ENCODE results near the gene BNIP5.

BNIP5 gene

GRCh38 chr6:36301085-36301658 lies 35.5 kb downstream of the BNIP5 start:
- ChIA-PET POLR2A (no interaction called here), CTCF (interaction anchor here (0.7 to 14.2 kb wide), 6 partner anchors 9 to 59 kb away, joined by 3 to 227 read pairs (median 4); no protein-coding TSS in a partner anchor)
- TF ChIP-seq CTCF (IDR thresholded peaks at IDR 0.05; ENCODE audit: control extremely low read depth, extremely low read depth, low read depth, missing control alignments): no peak
- DNase-seq (ENCODE audit: extremely low spot score): no peak

GRCh38 chr6:36298027-36298426 lies 38.7 kb downstream of the BNIP5 start:
- DNase-seq (ENCODE audit: extremely low spot score): no peak
- CTCF ChIA-PET: interaction anchor here (1.2 kb wide), 1 partner anchor 20 kb away, joined by 3 read pairs; no protein-coding TSS in a partner anchor
- TF ChIP-seq CTCF (IDR thresholded peaks at IDR 0.05; ENCODE audit: control extremely low read depth, extremely low read depth, low read depth, missing control alignments): no peak
- POLR2A ChIA-PET: no interaction called here

GRCh38 chr6:36297511-36297910 lies 39.2 kb downstream of the BNIP5 start:
- TF ChIP-seq CTCF (IDR thresholded peaks at IDR 0.05; ENCODE audit: control extremely low read depth, extremely low read depth, low read depth, missing control alignments): no peak
- DNase-seq (ENCODE audit: extremely low spot score): no peak
- CTCF ChIA-PET: interaction anchor here (1.2 to 2.3 kb wide), 4 partner anchors 8 to 43 kb away, joined by 3 to 10 read pairs (median 6); no protein-coding TSS in a partner anchor
- POLR2A ChIA-PET: no interaction called here

GRCh38 chr6:36297051-36297450 lies 39.6 kb downstream of the BNIP5 start:
- ChIA-PET CTCF (interaction anchor here (1.0 to 2.3 kb wide), 5 partner anchors 8 to 44 kb away, joined by 3 to 10 read pairs (median 4); no protein-coding TSS in a partner anchor), POLR2A (no interaction called here)
- no peak for TF ChIP-seq CTCF (IDR thresholded peaks at IDR 0.05; ENCODE audit: control extremely low read depth, extremely low read depth, low read depth, missing control alignments)
- no peak for DNase-seq (ENCODE audit: extremely low spot score)

- no peak for DNase-seq (ENCODE audit: extremely low spot score)
- ChIA-PET POLR2A (no interaction called here), CTCF (interaction anchor here (0.7 to 2.3 kb wide), 7 partner anchors 9 to 65 kb away, joined by 3 to 10 read pairs (median 4); no protein-coding TSS in a partner anchor)
- TF ChIP-seq CTCF (IDR thresholded peaks at IDR 0.05; ENCODE audit: control extremely low read depth, extremely low read depth, low read depth, missing control alignments): no peak
Measured at GRCh38 chr6:36296240-36296639, 40.4 kb downstream of the BNIP5 start.

- DNase-seq (ENCODE audit: extremely low spot score): no peak
- ChIA-PET POLR2A (no interaction called here), CTCF (interaction anchor here (1.3 to 5.5 kb wide), 2 partner anchors 8 to 12 kb away, joined by 4 to 50 read pairs; no protein-coding TSS in a partner anchor)
- no peak for TF ChIP-seq CTCF (IDR thresholded peaks at IDR 0.05; ENCODE audit: control extremely low read depth, extremely low read depth, low read depth, missing control alignments)
Measured at GRCh38 chr6:36292170-36292569, 44.5 kb downstream of the BNIP5 start.
